Nephron (organoid): ENCODE results near the gene GSTA4.

Source experiments
- H3K27ac Mint-ChIP-seq, 3 experiments: 2 replicates each; pipeline ENCODE4 v1.8.0; 2020; ENCODE audit warnings: mixed read lengths in 3 of 3, mild to moderate bottlenecking in 2 of 3, moderate library complexity in 1 of 3
- H3K27me3 Mint-ChIP-seq: 2 replicates; pipeline ENCODE4 v1.8.0; 2021; ENCODE audit warnings: low read depth, mild to moderate bottlenecking, moderate library complexity, mixed read lengths
- H3K36me3 Mint-ChIP-seq: 2 replicates; pipeline ENCODE4 v1.8.0; 2020; ENCODE audit warnings: low read depth, mixed read lengths
- H3K4me1 Mint-ChIP-seq: 2 replicates; pipeline ENCODE4 v1.8.0; 2020; ENCODE audit warnings: mixed read lengths
- H3K4me3 Mint-ChIP-seq, 3 experiments: 2 replicates each; pipeline ENCODE4 v1.8.0; 2020; ENCODE audit warnings: mild to moderate bottlenecking in 3 of 3, mixed read lengths in 3 of 3, moderate library complexity in 2 of 3
- H3K9me3 Mint-ChIP-seq: 2 replicates; pipeline ENCODE4 v1.8.0; 2020; ENCODE audit warnings: mixed read lengths
- CTCF ChIP-seq, 3 experiments: fragments of 200-600 bp; sonication (generic); IDR thresholded peaks; one replicate each; pipeline ENCODE4 v1.5.0; 2021; ENCODE audit warnings: antibody characterized with exemption in 3 of 3; ENCODE audit not compliant: unreplicated experiment in 3 of 3

Gene GSTA4

GRCh38 chr6:53020005-53020744 is 25.1 kb upstream of the GSTA4 start:
- Mint-ChIP-seq H3K27ac (no peak overlapping the region), H3K4me1 (no peaks in the 10 kb centered on the region), H3K27me3 (no peaks in the 10 kb centered on the region), H3K9me3 (no peaks in the 10 kb centered on the region), H3K36me3 (peaks cover 59% of the 10 kb centered on the region), H3K4me3 (no peak overlapping the region)
- TF ChIP-seq CTCF (IDR thresholded peaks at IDR 0.05; ENCODE audit: unreplicated experiment in 3 of 3), result no peak

DNA sequence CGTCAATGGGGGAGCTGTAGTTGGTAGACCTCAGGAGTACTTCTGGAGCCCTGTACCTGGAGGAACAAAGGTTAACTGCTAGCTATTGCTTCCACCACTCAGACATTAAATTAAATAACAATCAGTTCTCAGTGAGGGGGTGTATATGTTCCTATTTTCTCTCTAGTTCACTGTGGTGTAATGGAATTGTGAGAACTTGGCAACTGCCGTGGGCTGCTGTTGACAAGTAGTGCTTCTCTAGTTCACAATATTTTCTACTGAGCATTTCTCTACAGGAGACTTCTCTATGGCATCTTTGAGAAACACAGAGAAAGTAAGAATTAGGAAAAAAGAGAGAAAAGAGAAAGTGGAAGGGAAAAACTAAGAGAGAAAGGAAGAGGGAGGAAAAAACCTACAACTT is 23.4 kb upstream of the GSTA4 start:
- Mint-ChIP-seq H3K4me3 (no peak overlapping the region), H3K4me1 (peaks cover 5% of the 10 kb centered on the region), H3K27me3 (no peaks in the 10 kb centered on the region), H3K36me3 (peaks cover 62% of the 10 kb centered on the region), H3K27ac (no peak overlapping the region), H3K9me3 (no peaks in the 10 kb centered on the region)
- TF ChIP-seq CTCF (IDR thresholded peaks at IDR 0.05; ENCODE audit: unreplicated experiment in 3 of 3), result no peak

GRCh38 chr6:53015486-53015885 is 20.4 kb upstream of the GSTA4 start:
- Mint-ChIP-seq H3K36me3 (peaks cover 71% of the 10 kb centered on the region), H3K4me1 (peaks cover 5% of the 10 kb centered on the region), H3K9me3 (no peaks in the 10 kb centered on the region), H3K27me3 (no peaks in the 10 kb centered on the region), H3K27ac (no peak overlapping the region), H3K4me3 (no peak overlapping the region)
- no peak for TF ChIP-seq CTCF (IDR thresholded peaks at IDR 0.05; ENCODE audit: unreplicated experiment in 3 of 3)

GRCh38 chr6:53014744-53015143 is 19.7 kb upstream of the GSTA4 start:
- no peak overlapping the region for H3K4me3 Mint-ChIP-seq
- H3K4me1 Mint-ChIP-seq, result peaks cover 5% of the 10 kb centered on the region
- peaks cover 79% of the 10 kb centered on the region for H3K36me3 Mint-ChIP-seq
- no peak for TF ChIP-seq CTCF (IDR thresholded peaks at IDR 0.05; ENCODE audit: unreplicated experiment in 3 of 3)
- no peaks in the 10 kb centered on the region for H3K27me3 Mint-ChIP-seq
- no peak overlapping the region for H3K27ac Mint-ChIP-seq
- H3K9me3 Mint-ChIP-seq, result no peaks in the 10 kb centered on the region

DNA sequence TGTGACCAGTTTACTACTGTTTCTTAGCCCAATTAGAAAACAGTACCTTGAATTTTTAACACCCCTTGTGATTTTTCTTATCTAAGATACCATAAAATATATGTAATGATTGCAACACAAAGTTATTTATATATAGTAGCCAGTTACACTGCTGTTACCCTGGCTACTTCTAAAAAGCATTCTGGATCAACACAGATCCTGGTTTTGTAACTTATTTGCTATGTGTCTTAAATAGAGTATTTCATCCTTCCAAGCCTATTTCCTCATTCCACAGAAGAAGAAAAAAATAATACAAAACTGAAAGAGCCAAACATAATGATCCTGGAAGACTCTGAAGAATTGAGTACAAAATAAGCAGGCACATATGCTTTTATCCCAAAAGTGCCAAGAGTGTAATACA is 19.0 kb upstream of the GSTA4 start:
- no peak overlapping the region for H3K4me3 Mint-ChIP-seq

More for the DNA sequence above, 19.0 kb upstream of the GSTA4 start:
- H3K9me3 Mint-ChIP-seq, result no peaks in the 10 kb centered on the region
- H3K27ac Mint-ChIP-seq, result peak overlapping the region in 1 of 3 experiments; percentile 24
- TF ChIP-seq CTCF (IDR thresholded peaks at IDR 0.05; ENCODE audit: unreplicated experiment in 3 of 3), result no peak
- H3K27me3 Mint-ChIP-seq, result no peaks in the 10 kb centered on the region
- peaks cover 83% of the 10 kb centered on the region for H3K36me3 Mint-ChIP-seq
- H3K4me1 Mint-ChIP-seq, result peaks cover 5% of the 10 kb centered on the region
